HG02884 (cell line): ENCODE results near the gene PRKCI.
"Not testable (repeated sequence)": the region's sequence is repeated elsewhere in the genome, so short reads cannot be mapped to it uniquely, and the experiment has no call there.

ENCODE experiments used
- ATAC-seq: cut with Tn5 transposase; IDR thresholded peaks from one replicate; pipeline ENCODE4 v1.9.1; 2021; ENCODE audit warnings: mild to moderate bottlenecking, moderate library complexity; ENCODE audit not compliant: unreplicated experiment

Gene PRKCI

DNA sequence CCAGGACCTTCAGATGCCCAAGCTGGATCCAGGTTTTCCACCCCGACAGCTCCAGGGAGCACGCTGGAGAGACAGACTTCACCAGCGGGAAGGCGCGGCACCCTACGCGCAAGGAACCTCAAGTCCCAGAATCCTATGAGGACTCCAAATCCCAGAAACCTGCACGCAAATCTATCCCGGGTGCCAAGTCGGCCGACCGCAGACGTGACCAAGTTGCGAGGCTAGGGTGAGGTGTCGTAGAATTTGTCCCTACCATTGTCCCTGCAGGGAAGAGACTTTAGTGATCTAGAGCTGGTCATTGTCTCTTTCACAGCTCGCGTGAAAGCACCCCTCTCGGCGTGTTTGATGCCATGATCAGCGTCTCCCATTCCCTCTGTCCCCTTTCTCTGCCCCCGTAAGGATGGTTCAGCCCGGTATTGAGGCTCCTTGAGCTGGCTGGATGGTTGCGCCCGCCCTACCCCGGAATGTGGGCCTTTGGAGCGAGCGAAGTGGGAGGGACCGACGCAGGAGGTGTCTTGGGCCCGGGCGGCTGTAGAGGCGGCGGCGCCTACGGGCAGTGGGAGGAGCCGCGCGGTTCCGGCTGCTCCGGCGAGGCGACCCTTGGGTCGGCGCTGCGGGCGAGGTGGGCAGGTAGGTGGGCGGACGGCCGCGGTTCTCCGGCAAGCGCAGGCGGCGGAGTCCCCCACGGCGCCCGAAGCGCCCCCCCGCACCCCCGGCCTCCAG, at the start of gene PRKCI:
Gene PRKCI, plus strand, starts transcription at position 501 of the 723 bp plus-strand sequence. CDS start 246 bp downstream, outside the sequence.
- ATAC-seq = peak; percentile 95

DNA sequence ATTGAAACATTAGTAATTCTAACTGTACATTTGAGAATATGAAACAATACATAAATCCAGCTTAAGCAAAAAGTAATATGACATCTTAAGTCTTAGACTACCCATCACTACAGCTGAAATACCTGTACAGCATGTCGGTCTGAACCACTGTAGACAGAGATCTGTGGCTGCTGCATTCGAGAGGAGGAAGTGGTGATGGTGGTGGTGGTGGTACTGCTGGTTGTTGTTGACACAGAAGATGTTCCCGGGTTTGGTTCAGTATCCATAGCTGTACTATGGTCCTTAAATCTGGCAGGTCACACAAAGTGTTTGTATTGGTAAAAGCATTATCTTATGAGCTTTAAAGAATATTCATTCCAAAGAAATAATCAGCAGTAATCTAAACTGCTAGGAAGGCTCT, 43.6 kb upstream of the PRKCI start:
- no peak for ATAC-seq

DNA sequence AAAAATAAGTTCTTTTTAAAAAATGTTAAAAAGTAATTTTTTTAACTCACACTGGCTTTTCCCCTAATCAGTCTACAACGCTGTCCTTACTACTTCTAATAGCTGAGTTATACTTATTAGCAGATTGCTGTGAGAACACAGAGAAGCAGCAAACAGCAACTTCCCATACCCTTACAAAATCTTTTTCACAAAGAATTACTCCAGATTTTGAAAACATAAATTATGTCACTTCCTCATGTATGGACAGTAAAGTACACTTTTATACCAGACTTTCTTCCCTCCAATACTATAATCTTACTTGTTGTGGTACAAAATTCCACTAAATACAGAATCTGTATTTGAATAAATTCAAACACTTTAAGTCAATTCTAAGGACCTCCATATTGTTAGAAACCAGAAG, 42.8 kb upstream of the PRKCI start:
- ATAC-seq = no peak

DNA sequence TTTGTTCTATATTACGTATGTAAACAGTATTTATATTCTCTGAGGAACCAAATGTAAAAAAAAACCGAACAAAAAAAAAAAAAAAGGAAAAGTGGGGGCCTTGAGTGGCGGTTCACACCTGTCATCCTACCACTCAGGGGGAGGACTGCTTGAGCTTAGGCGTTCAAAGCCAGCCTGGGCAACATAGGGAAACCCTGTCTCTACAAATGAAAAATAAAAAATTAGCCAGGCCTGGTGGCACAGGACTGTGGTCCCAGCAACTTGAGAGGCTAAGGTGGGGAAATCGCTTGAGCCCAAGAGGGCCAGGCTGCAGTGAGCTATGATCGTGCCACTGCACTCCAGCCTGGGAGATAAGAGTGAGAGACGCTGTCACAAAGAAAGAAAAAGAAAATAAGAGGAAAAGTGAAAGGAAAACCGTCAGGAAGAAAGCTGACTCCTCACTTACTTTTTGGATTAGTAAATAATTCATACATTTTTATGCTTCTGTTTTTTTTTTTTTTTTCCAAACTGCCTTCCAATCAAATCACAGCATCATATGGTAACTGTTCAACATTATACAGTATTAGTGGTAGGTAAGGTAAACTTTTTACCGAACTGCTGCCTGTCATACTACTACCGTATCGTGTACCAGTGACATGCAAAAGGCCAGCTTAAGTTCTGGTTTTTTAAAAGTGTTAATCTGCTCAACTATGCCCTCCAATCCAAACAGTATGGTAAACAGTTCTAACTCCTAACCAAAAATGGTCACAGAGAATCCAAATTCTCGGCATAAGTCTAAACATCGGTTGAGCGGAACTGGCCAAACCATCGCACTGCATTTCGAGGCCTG, 41.9 kb upstream of the PRKCI start:
- peak; percentile 26 for ATAC-seq

DNA sequence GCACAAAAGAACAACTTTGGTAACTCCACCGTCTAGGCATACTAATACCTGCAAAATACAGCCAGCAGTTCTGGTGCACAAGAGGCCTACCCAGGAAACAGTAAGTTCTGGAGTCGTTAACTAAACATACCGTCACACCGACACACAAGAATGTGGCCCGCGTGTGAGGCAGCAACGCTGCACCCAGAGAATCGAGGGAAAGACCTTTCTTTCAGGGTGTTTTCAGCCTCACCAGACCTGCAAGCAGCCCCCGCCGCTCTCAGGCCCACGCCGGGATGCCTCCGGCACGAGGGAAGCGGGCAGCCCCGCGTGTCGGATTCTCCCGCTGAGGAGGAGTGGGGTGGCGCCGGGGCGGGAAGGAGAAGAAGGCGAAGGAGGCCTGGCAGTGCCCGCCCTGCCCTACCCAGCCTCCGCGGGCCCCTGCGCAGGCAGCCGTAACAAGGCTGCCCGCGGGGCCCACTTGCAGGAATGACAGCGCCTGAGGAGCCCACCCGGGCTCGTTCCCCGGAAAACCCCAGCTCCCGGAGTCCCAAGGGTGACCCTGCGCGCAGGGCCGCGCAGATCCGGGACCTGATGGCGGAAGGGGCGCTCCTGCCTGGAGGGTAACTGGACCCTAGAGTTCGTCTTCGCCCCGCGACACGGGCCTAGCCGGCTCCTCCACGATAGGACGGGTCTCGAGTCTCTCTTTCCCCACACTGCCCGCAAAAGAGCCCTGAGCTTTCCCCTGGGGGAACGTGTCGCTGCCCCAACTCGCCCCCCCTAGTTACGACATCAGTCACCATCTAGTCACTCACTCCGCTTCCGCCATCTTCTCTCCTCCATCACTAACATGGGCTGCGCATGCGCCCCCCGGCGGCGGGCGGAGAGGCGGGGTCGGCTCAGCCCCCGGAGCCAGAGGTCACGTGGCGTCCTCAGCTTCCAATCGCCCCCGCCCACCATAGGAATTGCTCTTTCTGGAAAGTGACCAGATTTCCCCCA, 41.0 kb upstream of the PRKCI start, which contains the start of gene PHC3:
Gene PHC3, minus strand, starts transcription at position 826 of the 978 bp plus-strand sequence. Its CDS starts 18 bp downstream, at position 808.
- peak; percentile 67 for ATAC-seq

DNA sequence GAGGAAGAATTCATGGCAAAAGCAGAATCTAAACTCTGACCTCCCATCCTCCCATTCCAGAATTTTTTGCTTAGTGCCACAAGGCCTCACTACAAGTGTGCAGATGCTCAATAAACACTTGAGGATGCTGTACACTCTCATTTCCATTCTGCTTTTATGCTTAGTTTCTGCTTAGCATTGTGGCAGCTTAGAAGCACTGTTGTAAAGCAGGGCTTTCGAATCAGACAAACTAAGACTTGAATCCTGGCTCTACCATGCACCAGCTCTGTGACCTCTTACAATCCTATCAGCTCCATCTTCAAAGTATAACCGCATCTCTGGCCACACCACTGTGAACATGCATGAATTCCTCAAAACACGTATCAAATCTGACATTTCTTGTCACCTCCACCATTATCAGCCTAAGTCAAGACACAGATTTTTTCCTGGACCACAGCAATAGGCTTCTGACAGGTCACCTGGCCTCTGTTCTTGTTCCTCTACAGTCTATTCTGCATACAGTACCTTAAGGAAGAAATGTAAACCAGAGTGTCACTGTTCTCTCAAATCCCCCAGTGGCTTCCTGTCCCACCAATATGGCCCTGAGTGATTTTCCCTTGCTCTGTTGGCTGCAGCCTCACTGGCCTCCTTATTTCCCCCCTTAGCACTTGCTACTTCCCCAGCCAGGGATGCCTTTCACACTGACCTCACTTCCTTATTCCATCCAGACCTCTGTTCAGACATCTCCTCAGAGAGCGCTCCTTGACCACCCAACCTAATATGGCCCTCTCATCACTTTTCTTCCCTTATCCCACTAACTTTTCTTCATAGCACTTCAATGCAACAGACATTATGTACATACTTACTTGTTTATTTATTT, 32.6 kb upstream of the PRKCI start:
- no peak for ATAC-seq

DNA sequence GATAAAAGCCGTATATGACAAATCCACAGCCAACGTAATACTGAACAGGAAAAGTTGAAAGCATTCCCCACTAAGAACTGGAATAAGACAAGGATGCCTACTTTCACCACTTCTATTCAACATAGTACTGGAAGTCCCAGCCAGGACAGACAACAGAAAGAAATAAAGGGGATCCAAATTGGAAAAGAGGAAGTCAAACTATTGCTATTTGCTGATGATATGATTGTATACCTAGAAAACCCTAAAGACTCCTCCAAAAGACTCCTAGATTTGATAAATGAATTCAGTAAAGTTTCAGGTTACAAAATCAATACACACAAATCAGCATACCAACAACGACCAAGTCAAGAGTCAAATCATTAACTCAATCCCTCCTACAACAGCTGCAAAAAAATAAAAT, 26.5 kb upstream of the PRKCI start:
- ATAC-seq = not testable (repeated sequence)

DNA sequence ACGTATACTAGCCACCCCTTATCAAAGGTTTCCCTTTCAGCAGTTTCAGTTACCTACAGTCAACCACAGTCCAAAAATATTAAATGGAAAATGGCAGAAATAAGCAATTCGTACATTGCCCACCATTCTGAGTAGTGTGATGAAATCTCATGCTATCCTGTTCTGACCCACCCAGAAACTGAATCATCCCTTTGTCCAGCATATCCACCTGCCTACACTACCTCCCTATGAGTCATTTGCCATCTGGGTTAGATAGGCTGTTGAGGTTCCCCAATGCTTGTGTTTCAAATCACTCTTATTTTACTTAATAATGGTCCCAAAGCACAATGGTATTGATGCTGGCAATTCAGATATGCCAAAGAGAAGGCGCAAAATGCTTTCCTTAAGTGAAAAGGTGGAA, 25.4 kb upstream of the PRKCI start:
- ATAC-seq = no peak

DNA sequence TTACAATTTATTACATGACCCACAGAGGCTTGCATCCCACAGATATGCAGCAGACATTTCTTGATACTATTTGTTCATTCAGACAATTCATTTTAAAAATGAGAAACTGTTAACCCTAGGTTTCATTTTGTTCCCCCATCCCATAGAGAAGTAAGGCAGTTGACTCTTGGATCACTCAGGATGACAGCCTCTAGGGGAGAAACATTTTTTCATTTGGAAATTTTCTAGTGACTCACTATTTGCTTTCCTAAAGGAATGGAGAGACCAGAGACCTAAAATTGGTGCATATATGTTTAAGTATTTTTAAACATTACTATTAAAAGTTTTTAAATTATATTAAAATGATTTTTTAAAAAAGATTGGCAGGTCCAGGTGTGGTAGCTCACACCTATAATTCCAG, 21.2 kb upstream of the PRKCI start:
- no peak for ATAC-seq

DNA sequence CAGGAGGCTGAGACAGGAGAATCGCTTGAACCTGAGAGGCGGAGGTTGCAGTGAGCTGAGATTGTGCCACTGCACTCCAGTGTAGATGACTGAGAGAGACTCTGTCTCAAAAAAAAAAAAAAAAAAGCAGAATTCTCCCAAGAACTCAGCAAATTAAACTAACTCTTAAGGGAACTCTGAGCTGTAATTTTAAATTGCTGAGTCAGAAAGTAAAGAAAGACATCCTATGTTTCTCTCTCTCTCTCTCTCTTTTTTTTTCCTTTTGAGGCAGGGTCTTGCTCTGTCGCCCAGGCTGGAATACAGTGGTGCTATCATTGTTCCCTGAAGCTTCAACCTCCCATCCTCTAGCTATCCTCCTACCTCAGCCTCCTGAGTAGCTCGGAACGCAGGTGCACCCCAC, 20.7 kb upstream of the PRKCI start:
- ATAC-seq = no peak

DNA sequence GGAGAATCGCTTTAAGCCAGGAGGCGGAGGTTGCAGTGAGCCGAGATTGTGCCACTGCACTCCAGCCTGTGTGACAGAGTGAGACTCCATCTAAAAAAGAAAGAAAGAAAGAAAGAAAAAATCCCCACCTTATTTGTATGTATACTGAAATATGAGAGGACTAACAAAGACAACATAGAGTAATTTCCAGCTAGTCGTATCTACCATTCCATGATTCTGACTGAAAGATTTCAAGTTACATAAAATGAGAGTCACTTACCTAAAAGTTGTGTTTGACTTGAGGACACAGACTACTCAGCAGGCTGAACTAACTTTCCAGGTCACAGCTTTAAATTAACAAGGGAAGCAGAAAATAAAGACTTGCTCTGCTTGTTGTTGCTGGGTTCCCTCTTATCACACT, 18.8 kb upstream of the PRKCI start:
- ATAC-seq = no peak

DNA sequence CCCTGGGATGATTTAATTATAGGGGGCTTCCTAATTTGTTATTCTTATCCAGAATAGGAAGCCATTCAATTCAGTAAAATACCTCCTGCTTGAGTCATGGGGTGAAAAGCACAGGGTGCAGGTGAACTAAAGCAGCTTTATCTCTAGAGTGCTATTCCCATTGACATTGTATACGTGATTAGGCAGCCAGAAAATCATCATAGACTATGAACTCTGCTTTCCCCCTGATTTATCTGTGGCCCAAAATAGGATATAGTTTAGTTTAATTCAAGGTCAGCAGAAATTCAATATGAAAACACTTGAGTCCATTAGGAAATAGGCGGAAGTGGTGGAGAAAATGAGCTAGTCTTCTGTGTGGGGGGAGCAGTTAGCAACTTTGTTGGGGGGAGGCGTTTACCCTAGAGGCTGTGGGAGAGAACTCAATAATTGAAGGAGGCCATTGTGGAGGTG, 18.2 kb upstream of the PRKCI start:
- no peak for ATAC-seq

DNA sequence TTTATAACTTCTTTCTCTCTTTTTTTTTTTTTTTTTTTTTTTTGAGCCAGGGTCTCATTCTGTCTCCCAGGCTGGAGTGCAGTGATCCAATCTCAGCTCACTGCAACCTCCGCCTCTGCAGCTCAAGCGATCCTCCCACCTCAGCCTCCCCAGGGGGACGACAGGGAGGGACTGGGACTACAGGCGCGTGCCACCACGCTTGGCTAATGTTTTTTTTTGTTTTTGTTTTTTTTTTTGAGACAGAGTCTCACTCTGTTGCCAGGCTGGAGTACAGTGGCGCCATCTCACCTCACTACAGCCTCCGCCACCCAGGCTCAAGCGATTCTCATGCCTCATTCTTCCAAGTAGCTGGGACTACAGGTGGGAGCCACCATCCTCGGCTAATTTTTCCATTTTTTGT, 17.7 kb upstream of the PRKCI start:
- ATAC-seq = no peak

DNA sequence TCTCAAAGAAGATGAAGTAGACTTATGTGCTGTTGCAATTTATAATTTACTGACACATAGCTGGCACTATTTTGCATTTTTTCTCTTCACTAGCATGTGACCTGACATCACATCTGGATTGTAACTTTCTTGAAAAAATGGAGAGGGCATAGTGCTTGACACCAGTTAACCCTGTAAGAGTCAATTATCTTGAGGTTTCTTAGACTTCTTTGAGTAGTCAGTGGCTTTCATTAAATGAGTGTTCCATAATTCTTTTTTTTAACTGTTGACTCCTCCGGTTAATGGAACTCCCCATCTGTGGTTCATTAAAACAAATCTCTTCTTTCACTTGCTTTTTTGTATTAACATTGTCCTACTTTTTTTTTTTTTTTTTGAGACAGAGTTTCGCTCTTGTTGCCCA, 16.9 kb upstream of the PRKCI start:
- ATAC-seq = no peak

DNA sequence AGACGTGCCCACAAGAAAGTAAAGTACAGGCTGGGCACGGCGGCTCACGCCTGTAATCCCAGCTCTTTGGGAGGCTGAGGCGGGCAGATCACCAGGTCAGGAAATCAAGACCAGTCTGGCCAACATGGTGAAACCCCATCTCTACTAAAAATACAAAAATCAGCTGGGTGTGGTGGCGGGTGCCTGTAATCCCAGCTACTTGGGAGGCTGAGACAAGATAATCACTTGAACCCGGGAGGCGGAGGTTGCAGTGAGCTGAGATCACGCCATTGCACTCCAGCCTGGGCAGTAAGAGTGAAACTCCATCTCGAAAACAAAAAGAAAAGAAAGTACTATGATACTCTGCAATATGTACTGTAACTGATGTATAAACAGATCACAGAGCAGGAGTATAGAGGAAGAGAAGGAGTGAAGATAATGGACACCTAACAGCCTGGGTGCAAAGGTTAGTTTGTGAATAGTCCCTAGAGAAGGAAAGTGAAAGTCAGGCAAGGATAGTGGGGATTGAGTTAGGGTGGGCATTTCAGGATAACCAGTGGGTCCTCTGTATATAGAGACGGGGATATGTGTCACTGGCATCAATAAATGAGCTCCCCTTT, 16.0 kb upstream of the PRKCI start:
- ATAC-seq = not testable (repeated sequence)

DNA sequence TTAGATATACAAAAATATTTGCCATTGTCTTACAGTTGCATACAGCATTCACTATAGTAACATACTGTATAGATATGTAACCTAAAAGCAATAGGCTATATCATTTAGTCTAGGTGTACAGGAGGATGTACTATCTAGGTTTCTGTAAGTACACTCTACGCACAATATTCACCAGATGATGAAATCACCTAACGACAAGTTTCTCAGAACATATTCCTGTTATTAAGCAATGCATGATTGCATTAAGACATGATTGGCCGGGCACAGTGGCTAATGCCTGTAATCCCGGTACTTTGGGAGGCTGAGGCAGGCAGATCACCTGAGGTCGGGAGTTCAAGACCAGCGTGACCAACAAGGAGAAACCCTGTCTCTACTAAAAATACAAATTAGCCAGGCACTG, 14.5 kb upstream of the PRKCI start:
- no peak for ATAC-seq

DNA sequence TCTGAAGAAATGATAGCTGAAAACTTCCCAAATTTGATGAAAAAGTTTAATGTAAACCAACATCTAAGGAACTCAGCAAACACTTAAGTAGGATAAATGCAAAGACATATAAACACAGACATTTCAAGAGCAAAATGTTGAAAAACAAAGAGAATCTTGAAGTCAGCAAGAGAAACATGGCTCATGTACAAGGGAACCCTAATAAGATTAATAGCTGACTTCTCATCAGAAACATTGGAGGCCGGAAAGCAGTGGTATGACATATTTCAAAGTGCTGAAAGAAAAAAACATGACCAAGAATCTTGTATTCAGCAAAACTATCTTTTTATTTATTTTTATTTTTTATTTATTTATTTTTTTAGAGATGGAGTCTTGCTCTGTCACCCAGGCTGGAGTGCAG, 10.6 kb upstream of the PRKCI start:
- no peak for ATAC-seq

DNA sequence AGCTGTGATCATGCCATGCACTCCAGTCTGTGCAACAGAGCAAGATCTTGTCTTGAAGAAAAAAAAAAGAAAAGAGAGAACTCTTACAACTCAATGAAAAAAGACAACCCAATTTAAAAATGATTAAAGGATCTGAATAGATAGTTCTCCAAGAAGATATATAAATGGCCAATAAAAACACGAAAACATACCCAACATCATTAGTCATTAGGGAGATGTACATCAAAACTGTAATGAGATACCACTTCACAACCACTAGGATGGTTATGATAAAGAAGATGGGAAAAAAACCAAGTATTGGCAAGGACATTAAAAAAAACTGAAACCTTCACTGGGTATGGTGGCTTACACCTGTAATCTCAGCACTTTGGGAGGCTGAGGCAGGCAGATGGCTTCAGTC, 2.4 kb upstream of the PRKCI start:
- no peak for ATAC-seq

DNA sequence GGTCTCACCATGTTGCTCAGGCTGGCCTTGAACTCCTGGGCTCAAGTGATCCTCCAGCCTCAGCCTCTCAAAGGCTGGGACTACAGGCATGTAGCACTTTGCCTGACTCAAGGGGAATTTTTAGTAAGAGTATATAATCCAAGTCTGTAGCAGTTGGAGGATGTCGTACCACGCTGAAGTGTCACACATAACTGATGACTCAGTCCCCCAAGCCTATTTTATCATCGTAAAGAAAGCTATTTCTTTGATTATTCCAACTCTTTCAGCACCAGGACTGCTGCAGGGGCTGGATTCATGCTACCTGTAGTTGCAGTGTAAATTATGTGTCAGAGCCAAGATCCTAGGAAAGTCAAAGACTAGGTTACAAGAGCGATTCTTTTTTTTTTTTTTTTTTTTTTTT, 1.4 kb upstream of the PRKCI start:
- no peak for ATAC-seq
